Gastroesophageal sphincter (tissue), 3 donors: ENCODE results near the gene FAM171A2.

Source experiments
- CTCF ChIP-seq, 4 experiments: fragments of 200-600 bp in 2 of 4; fragments of 450-650 bp in 2 of 4; sonication (generic) in 1 of 4; IDR thresholded peaks; one replicate each; pipeline ENCODE4 v1.5.1; 2017 to 2019; ENCODE audit warnings: antibody characterized with exemption in 4 of 4, mild to moderate bottlenecking in 2 of 4, moderate library complexity in 2 of 4
- POLR2AphosphoS5 ChIP-seq: sonication (generic); formaldehyde crosslinking; IDR thresholded peaks from one replicate; pipeline ENCODE4 v1.6.1; 2017; ENCODE audit warnings: antibody characterized with exemption

DNA sequence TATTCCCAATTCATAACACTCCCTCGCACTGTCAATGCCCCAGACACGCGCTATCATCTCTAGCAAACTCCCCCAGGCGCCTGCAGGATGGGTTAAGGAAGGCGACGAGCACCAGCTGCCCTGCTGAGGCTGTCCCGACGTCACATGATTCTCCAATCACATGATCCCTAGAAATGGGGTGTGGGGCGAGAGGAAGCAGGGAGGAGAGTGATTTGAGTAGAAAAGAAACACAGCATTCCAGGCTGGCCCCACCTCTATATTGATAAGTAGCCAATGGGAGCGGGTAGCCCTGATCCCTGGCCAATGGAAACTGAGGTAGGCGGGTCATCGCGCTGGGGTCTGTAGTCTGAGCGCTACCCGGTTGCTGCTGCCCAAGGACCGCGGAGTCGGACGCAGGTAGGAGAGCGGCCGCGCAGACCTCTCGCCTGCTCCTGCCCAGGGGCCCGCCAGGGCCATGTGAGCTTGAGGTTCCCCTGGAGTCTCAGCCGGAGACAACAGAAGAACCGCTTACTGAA is 18.7 kb downstream of the FAM171A2 start, which contains the start of gene GRN:
- TF ChIP-seq CTCF (IDR thresholded peaks at IDR 0.05) (no peak), POLR2AphosphoS5 (peak; percentile 79)
